IgD-negative memory B cell (primary cell): ENCODE results near the gene BABAM2. TPM values are rescaled to one million over a fixed set of nuclear protein-coding genes. Genes with fewer than 3 reads are reported as not detected.

Experiments used
- H3K27ac Mint-ChIP-seq, 3 donors: one replicate each; pipeline ENCODE4 v1.8.0; 2020 to 2022; ENCODE audit warnings: mild to moderate bottlenecking in 3 of 3, mixed read lengths in 3 of 3, moderate library complexity in 1 of 3
- H3K27me3 Mint-ChIP-seq: one replicate; pipeline ENCODE4 v1.8.0; 2021; ENCODE audit warnings: mixed read lengths
- H3K36me3 Mint-ChIP-seq: one replicate; pipeline ENCODE4 v1.8.0; 2020; ENCODE audit warnings: mild to moderate bottlenecking, mixed read lengths
- H3K4me1 Mint-ChIP-seq, 3 donors: one replicate each; pipeline ENCODE4 v1.8.0; 2020 to 2022; ENCODE audit warnings: mixed read lengths in 3 of 3, mild to moderate bottlenecking in 1 of 3
- H3K4me3 Mint-ChIP-seq, 4 donors: one replicate each; pipeline ENCODE4 v1.8.0; 2020 to 2022; ENCODE audit warnings: mild to moderate bottlenecking in 4 of 4, mixed read lengths in 4 of 4, moderate library complexity in 3 of 4
- H3K9me3 Mint-ChIP-seq, 3 donors: one replicate each; pipeline ENCODE4 v1.8.0; 2020 to 2021; ENCODE audit warnings: mixed read lengths in 3 of 3, mild to moderate bottlenecking in 1 of 3
- polyA plus RNA-seq: library from polyadenylated mRNA; unstranded; fragments of 300-500 nt; fragmentation: Illumina TruSeq; gene quantifications from one replicate; pipeline ENCODE4 v1.2.3, GENCODE V29; 2021

Gene BABAM2
- polyA plus RNA-seq, 1 donor from 2014 or later: 57.9 TPM

DNA sequence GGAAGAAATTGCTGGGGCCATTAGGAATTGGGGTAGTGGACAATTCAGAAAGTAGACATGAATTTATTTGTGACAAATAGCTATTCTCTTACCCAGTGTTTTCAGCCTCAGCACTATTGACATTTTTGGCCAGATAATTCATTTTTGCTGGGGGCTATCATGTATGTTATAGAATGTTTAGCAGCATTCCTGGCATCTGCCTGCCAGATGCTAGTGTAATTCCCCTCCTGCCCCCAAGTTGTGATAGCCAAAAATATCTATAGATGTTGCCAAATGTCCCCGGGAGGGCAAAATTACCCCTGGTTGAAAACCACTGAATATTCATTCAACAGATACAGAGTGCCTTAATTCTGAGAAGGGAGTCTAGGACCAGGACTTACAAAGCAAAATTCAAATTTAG, 183.6 kb downstream of the BABAM2 start:
- no peak overlapping the region for H3K4me3 Mint-ChIP-seq
- no peaks in the 10 kb centered on the region for H3K27me3 Mint-ChIP-seq
- H3K27ac Mint-ChIP-seq: peak overlapping the region in 1 of 3 donors; percentile 11
- no peaks in the 10 kb centered on the region for H3K9me3 Mint-ChIP-seq
- H3K4me1 Mint-ChIP-seq: no peaks in the 10 kb centered on the region
- H3K36me3 Mint-ChIP-seq: peaks cover 6% of the 10 kb centered on the region

DNA sequence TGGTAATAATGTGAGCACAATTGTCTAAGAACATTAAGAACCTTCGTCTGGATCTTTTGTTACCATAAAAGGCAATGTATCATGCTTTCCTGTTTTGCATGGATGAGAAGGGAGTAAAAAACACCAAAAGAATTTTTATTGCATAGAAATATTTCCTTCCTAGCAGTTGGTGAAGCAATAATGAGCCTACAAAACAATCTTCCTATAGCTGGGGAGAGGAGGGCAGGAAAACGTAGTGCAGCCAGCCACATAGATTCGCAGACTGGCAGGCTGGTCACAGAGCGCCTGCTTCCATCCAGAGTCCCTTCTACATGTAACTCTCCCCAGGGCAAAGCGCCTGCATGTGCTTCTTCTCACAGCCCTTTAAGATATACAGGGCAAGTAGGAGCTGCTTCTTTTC, 190.4 kb downstream of the BABAM2 start:
- H3K4me1 Mint-ChIP-seq: no peaks in the 10 kb centered on the region
- no peaks in the 10 kb centered on the region for H3K27me3 Mint-ChIP-seq
- no peak overlapping the region for H3K27ac Mint-ChIP-seq
- no peak overlapping the region for H3K4me3 Mint-ChIP-seq
- no peaks in the 10 kb centered on the region for H3K9me3 Mint-ChIP-seq
- peaks cover 9% of the 10 kb centered on the region for H3K36me3 Mint-ChIP-seq

DNA sequence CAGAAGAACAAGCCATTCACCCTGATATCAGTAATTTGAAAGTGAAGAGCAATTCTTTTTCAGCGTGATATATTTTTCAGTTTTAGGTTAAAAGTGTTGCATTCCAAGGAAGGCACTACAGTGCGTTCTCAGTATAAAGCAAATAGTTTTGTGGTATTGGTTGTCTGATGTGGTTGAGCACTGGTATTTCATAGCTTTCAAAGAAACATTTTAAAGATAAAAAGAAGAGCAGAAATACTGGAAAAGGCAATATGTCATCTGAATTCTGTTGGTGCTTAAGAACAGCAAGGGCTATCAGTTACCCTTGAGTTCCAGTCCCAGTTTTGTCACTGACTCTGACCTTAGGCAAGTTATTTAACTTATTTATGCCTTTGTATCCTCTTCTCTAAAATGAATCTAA, 191.6 kb downstream of the BABAM2 start:
- Mint-ChIP-seq H3K4me3 (no peak overlapping the region), H3K27ac (no peak overlapping the region)

DNA sequence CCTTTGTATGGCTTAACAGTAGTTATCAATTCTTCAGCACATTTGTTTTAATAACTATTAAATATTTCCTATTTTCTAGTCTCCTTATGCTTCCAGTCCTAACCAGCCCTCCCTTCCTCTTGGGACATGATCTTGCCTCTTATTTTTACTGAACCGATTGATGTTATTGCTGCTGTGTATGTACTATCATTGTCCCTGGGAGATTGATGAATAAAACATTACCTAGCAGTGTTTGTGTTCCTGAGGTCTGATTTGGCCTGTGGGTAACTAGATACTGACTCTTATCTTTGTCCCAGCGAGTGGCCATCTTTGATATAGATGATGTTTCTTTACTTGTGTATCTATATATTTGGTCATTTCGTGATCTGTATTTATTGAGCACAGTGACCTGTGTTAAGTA, 192.9 kb downstream of the BABAM2 start:
- H3K4me1 Mint-ChIP-seq: no peaks in the 10 kb centered on the region
- no peak overlapping the region for H3K4me3 Mint-ChIP-seq
- no peaks in the 10 kb centered on the region for H3K9me3 Mint-ChIP-seq
- no peaks in the 10 kb centered on the region for H3K27me3 Mint-ChIP-seq
- peak overlapping the region in 1 of 3 donors; percentile 84 for H3K27ac Mint-ChIP-seq
- H3K36me3 Mint-ChIP-seq: peaks cover 5% of the 10 kb centered on the region

More for the DNA sequence above, 191.6 kb downstream of the BABAM2 start:
- Mint-ChIP-seq H3K36me3 (peaks cover 9% of the 10 kb centered on the region), H3K9me3 (no peaks in the 10 kb centered on the region), H3K4me1 (no peaks in the 10 kb centered on the region), H3K27me3 (no peaks in the 10 kb centered on the region)

DNA sequence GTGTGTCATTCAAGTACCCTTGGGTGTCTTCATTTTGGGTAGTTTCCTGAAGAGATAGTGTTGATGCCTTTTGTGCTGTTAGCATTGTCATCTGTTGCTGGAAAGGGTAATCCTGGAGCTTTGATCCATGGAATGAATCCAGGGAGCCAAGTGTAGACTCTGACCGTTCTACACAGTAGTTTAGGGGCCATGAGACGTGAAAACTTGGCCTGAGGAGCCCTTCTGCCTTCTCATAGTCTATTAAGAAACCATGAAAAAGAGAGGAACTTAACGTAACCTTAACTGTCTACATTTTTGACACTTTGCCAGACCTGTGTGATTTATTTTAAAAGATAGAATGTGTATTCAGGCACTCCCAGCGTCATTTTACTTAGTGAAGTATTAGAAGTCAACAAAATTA, 194.0 kb downstream of the BABAM2 start:
- Mint-ChIP-seq H3K9me3 (no peaks in the 10 kb centered on the region), H3K4me1 (no peaks in the 10 kb centered on the region), H3K36me3 (peaks cover 3% of the 10 kb centered on the region), H3K27ac (no peak overlapping the region), H3K27me3 (no peaks in the 10 kb centered on the region), H3K4me3 (no peak overlapping the region)

DNA sequence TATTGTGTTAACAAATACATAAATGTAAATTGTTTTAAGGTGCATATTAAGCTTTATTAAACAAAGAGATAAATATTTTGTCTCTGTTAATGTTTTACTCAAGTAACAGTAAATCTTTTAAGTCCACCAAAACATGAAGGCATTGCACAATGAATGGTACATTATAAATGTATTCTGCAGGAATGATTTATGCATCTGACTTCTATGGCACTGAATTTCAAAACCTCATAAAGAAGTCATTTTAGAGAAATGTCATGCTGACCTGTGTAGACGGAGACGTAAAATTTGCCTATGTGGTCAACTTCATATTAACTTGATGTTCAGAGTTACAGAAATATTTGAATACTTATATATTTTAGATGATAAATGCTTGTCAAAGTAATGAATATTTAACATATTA, 194.7 kb downstream of the BABAM2 start:
- H3K27me3 Mint-ChIP-seq: no peaks in the 10 kb centered on the region
- H3K4me1 Mint-ChIP-seq: no peaks in the 10 kb centered on the region
- no peak overlapping the region for H3K4me3 Mint-ChIP-seq
- H3K36me3 Mint-ChIP-seq: peaks cover 3% of the 10 kb centered on the region
- no peaks in the 10 kb centered on the region for H3K9me3 Mint-ChIP-seq
- no peak overlapping the region for H3K27ac Mint-ChIP-seq

DNA sequence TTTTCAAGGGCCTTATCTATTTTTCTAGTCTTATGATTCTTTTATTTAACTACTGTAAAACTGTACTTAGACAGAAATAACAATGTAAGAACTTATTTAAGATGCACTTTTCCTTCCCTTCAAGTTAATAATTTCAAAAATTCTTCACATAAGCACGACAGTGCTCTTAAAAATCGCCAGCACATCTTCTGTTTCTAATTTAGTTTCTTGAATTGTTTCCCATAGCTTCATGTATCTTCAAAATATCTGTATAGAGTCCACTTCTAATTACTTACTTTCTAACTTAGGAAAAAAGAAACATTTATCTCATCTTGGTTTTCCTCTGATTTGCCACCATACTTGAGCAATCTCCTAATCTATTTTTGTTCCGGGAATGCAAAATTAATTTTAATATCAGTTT, 196.1 kb downstream of the BABAM2 start:
- H3K4me1 Mint-ChIP-seq: no peaks in the 10 kb centered on the region
- H3K27ac Mint-ChIP-seq: no peak overlapping the region
- no peak overlapping the region for H3K4me3 Mint-ChIP-seq
- peaks cover 3% of the 10 kb centered on the region for H3K36me3 Mint-ChIP-seq
- no peaks in the 10 kb centered on the region for H3K9me3 Mint-ChIP-seq
- no peaks in the 10 kb centered on the region for H3K27me3 Mint-ChIP-seq

DNA sequence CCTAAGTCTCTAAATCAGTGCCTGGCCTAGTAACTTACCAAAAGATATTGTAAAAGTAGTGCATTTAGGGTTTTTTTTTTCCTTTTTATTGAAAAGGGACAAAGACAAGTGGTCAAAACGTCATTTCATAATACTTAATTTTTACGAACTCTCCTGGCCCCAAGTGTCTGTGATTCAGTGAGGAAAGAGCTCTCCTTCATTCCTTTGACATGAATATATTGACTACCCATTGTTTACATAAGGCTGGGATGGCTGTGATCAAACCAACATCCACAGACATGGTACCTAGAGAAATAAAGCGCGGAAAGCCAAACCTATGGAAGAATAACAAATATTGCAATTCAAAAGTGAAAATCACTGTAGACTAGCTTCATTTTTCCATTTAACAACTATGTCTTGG, 198.4 kb downstream of the BABAM2 start:
- Mint-ChIP-seq H3K27ac (peak overlapping the region in 1 of 3 donors; percentile 36), H3K36me3 (peaks cover 8% of the 10 kb centered on the region), H3K4me3 (no peak overlapping the region), H3K27me3 (no peaks in the 10 kb centered on the region), H3K4me1 (peaks cover 0 to 2% (median 0%) of the 10 kb centered on the region in 3 donors), H3K9me3 (no peaks in the 10 kb centered on the region)

DNA sequence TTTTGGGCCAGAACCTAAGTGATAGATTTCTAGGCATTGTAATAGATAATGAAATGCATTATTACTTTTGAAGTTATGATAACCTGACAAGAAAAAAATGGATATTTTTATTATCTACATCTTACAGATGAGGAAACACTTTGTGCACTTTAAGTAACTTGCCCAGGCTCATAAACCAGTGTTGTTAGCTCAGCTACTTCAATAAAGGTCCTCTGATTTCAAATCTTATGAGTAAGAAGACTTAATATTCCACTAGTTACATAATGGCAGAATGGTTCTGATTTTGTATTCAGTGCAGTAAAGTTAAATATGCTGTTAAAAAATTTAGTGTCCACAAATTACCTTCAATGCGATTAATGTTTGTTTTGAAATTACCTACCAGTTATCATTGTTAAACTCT, 199.0 kb downstream of the BABAM2 start:
- Mint-ChIP-seq H3K4me1 (peaks cover 0 to 2% (median 0%) of the 10 kb centered on the region in 3 donors), H3K27me3 (no peaks in the 10 kb centered on the region), H3K4me3 (no peak overlapping the region), H3K36me3 (peaks cover 8% of the 10 kb centered on the region), H3K9me3 (no peaks in the 10 kb centered on the region), H3K27ac (no peak overlapping the region)

DNA sequence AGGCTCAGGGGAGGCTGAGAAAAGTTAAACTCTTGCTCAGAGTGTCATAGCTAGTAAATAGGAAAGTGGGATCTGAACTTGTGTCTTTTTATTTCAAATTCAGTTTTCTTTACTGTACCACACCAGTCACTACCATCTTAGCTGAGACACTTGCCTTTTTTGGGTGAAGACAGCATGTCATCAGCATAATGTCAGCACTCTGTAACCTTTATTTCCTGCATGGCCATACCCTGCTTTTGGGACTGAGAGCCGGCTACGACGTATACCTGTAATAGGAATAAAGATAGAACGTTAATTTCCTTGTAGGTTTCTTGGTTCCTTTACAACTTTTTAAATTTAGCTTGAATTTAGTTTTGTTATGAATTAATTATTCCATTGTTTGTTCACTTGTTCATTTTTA, 202.8 kb downstream of the BABAM2 start:
- Mint-ChIP-seq H3K36me3 (peaks cover 8% of the 10 kb centered on the region), H3K9me3 (no peaks in the 10 kb centered on the region), H3K27ac (no peak overlapping the region), H3K4me1 (peaks cover 0 to 2% (median 0%) of the 10 kb centered on the region in 3 donors), H3K27me3 (no peaks in the 10 kb centered on the region), H3K4me3 (no peak overlapping the region)

DNA sequence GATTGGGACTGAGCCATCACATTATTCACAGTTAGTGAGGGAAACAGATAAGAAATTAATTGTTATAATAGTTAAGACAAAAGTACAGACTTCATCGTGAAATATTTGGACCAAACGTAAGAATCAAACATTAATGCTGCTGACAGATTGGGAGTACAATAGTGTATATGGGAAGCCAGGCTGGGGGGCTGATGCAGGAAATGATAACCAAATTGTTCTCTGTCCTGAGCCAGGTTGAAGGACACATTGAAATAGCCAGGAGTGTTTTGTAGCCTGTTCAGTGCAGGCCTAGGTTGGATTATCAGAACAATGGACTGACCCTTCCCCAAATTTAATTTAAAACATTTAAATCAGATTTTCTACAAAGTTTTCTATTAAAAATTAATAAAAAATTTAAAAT, 203.2 kb downstream of the BABAM2 start:
- Mint-ChIP-seq H3K27ac (no peak overlapping the region), H3K27me3 (no peaks in the 10 kb centered on the region), H3K4me3 (no peak overlapping the region), H3K4me1 (peaks cover 0 to 2% (median 0%) of the 10 kb centered on the region in 3 donors), H3K9me3 (no peaks in the 10 kb centered on the region), H3K36me3 (peaks cover 8% of the 10 kb centered on the region)

DNA sequence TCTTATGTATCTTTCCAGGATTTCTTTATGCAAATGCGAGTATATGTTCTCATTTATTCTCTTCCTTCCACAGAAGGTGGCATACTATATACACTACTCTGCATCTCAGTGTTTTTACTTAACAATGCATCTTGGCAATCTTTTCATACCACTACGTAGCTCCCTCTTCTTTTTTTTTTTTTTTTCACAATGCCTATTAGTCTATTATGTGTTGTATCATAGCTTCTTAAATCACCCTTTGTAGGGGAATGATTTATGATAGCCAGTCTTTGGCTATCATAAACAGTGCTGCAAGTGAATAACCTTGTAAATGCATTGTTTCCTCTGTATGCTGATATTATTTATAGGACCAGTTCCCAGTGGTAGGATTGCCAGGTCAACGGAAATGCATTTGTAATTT, 204.2 kb downstream of the BABAM2 start:
- H3K27me3 Mint-ChIP-seq: no peaks in the 10 kb centered on the region
- H3K36me3 Mint-ChIP-seq: peaks cover 8% of the 10 kb centered on the region
- no peak overlapping the region for H3K4me3 Mint-ChIP-seq
- no peak overlapping the region for H3K27ac Mint-ChIP-seq
- H3K9me3 Mint-ChIP-seq: no peaks in the 10 kb centered on the region
- peaks cover 0 to 2% (median 0%) of the 10 kb centered on the region in 3 donors for H3K4me1 Mint-ChIP-seq

DNA sequence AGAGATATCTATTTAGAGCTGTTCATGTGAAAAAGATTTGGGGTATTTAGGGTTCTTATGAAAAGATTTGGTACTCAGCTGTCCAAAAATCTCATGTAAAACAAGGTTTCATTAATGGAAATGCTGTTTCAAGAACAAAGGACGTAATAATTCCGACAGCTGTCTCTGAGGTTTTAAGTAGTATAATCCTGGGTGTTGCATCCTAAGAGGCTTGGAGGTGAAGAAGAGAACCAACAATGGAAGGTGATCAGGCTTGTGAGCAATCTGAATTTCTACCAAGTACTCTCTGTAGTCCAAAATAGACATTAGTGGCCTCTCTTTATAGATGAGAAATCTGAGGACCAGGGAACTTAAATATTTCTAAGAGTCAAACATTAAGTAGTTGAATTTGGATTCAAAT, 205.1 kb downstream of the BABAM2 start:
- Mint-ChIP-seq H3K27ac (no peak overlapping the region), H3K4me3 (no peak overlapping the region), H3K9me3 (no peaks in the 10 kb centered on the region), H3K36me3 (peaks cover 5% of the 10 kb centered on the region), H3K27me3 (no peaks in the 10 kb centered on the region), H3K4me1 (peaks cover 0 to 2% (median 0%) of the 10 kb centered on the region in 3 donors)

DNA sequence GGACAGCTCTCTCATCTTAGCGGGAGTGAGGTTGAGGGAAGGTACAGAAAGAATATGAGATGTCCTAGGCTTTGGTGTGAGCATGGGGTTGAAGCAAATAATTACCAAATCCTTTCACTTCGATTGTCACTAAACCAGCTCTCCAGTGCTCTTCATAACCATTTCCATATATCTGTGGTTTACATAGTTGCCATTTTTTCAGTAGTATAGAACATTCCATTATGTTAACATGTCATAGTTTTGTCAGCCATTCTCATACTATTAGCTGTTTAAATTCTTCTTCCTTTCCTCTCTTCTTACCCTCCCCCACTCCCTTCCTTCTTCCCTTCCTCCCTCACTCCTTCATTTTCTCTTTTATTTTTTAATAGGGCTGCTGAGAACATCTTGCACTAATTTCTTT, 205.9 kb downstream of the BABAM2 start:
- peak overlapping the region in 1 of 3 donors; percentile 65 for H3K27ac Mint-ChIP-seq

DNA sequence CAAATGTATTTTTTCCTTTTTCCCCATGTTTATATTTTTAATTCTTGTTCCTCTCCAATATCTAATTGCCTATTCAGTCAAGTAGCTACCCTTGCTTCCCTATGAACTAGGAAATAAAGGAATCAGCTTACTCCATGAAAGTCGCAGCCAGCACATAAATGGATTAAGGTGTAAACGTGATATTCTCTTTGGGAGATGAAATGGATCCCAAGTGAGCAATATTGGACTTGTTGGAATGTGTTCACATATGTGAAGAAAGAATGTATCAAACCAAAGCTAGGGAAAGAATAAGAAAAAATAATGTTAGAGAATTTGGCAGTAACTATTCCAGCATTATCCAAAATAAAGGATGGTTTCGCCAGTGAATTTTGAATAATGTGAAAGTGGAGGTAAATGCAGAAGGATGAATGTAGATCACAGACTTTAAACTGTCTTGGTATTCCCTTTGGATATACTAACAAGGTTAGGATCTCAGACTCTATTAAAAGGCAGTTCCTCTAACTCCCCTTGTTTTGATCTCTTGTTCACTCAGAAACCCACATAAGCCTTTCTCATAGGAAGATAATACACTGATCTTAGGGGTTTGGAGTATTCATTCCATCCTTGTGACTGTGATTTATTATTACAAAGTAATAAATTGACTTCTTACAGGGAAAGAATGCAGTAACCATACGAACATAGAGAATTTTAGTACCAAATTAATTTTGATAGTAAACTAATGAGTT, 208.1 kb downstream of the BABAM2 start:
- Mint-ChIP-seq H3K27ac (no peak overlapping the region), H3K36me3 (peaks cover under 1% of the 10 kb centered on the region)

More for the DNA sequence above, 205.9 kb downstream of the BABAM2 start:
- Mint-ChIP-seq H3K27me3 (no peaks in the 10 kb centered on the region), H3K9me3 (no peaks in the 10 kb centered on the region), H3K36me3 (peaks cover 5% of the 10 kb centered on the region), H3K4me3 (no peak overlapping the region), H3K4me1 (peaks cover 0 to 2% (median 0%) of the 10 kb centered on the region in 3 donors)

DNA sequence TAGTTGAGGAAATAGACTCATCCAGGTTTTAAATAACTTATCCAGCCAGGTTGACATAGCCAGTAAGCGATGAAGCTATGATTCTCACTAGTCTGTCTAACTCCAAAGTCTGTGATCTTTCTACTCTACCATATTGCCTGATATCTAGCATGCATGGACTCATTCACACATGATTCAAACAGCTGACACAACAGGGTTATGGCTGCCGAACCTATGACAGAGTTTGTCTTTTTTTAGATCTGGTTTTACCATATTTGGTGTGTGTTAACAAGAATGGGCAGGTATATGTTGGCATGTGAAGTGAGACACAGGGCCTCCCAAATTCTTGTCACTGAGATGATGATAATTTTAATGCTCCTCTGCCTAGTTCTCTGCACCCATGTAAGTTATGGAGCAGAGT, 210.6 kb downstream of the BABAM2 start:
- Mint-ChIP-seq H3K27ac (no peak overlapping the region), H3K4me3 (no peak overlapping the region), H3K27me3 (no peaks in the 10 kb centered on the region), H3K36me3 (peaks cover 3% of the 10 kb centered on the region), H3K9me3 (no peaks in the 10 kb centered on the region), H3K4me1 (no peaks in the 10 kb centered on the region)

More for the DNA sequence above, 208.1 kb downstream of the BABAM2 start:
- Mint-ChIP-seq H3K4me3 (no peak overlapping the region), H3K27me3 (no peaks in the 10 kb centered on the region), H3K4me1 (no peaks in the 10 kb centered on the region), H3K9me3 (no peaks in the 10 kb centered on the region)
